Sciatic nerve (tissue), 1 donor: ENCODE data around the gene SORL1. TPM values are rescaled to one million over a fixed set of nuclear protein-coding genes. Genes with fewer than 3 reads are reported as not detected.

Experiments
- total RNA-seq: library from RNA; stranded (reverse); fragmentation: NEBNext Ultra II Directional; extraction: Animal tissue kit (Norgen Biotek cat#: 25700); gene quantifications from one replicate; pipeline ENCODE4 v1.2.1, GENCODE V29; 2021
- donor health status: DM: no; HTN: no; CAD: no.

Gene SORL1
- total RNA-seq, 1 donor from 2014 or later, result 45.1 TPM

Other genes starting within 250 kb of the SORL1 start
- 60.0 TPM for gene SC5D, start 159.5 kb upstream of the SORL1 start, total RNA-seq